Hepatocyte (in vitro differentiated cells): ENCODE measurements around the gene TOP3A. TPM values are rescaled to one million over a fixed set of nuclear protein-coding genes. Genes with fewer than 3 reads are reported as not detected.

ENCODE experiments used
- DNase-seq: peaks from one replicate; pipeline ENCODE4 v3.0.0-alpha.2; 2016; ENCODE audit warnings: low spot score
- H2AFZ ChIP-seq: fragments of 200-600 bp; sonication (generic); 2 replicates; pipeline ENCODE4 v1.6.0; 2016; ENCODE audit warnings: antibody characterized with exemption, mild to moderate bottlenecking
- H3K27ac ChIP-seq: fragments of 200-600 bp; sonication (generic); 2 replicates; pipeline ENCODE4 v1.5.1; 2016; ENCODE audit warnings: mild to moderate bottlenecking
- H3K27me3 ChIP-seq: fragments of 200-600 bp; sonication (generic); 2 replicates; pipeline ENCODE4 v1.6.1; 2016
- H3K36me3 ChIP-seq: fragments of 200-600 bp; sonication (generic); replicated peaks from 2 replicates; pipeline ENCODE4 v1.5.1; 2016; ENCODE audit warnings: low read depth; ENCODE audit not compliant: insufficient read depth
- H3K4me1 ChIP-seq: fragments of 200-600 bp; sonication (generic); 2 replicates; pipeline ENCODE4 v1.5.1; 2016; ENCODE audit warnings: mild to moderate bottlenecking, moderate library complexity; ENCODE audit not compliant: insufficient read depth
- H3K4me2 ChIP-seq: fragments of 200-600 bp; sonication (generic); 2 replicates; pipeline ENCODE4 v1.6.0; 2016
- H3K4me3 ChIP-seq: fragments of 200-600 bp; sonication (generic); 2 replicates; pipeline ENCODE4 v1.5.1; 2016; ENCODE audit warnings: mild to moderate bottlenecking
- H3K79me2 ChIP-seq: fragments of 200-600 bp; sonication (generic); 2 replicates; pipeline ENCODE4 v1.6.0; 2017; ENCODE audit warnings: mild to moderate bottlenecking
- H3K9me2 ChIP-seq: fragments of 200-600 bp; sonication (generic); replicated peaks from 2 replicates; pipeline ENCODE4 v1.6.0; 2017; ENCODE audit warnings: mild to moderate bottlenecking; ENCODE audit not compliant: insufficient read depth
- H3K9me3 ChIP-seq: fragments of 200-600 bp; sonication (generic); 2 replicates; pipeline ENCODE4 v1.5.1; 2016; ENCODE audit warnings: low read depth, mild to moderate bottlenecking
- H4K20me1 ChIP-seq: fragments of 200-600 bp; sonication (generic); 2 replicates; pipeline ENCODE4 v1.6.0; 2016; ENCODE audit warnings: mild to moderate bottlenecking; ENCODE audit not compliant: insufficient read depth, poor library complexity, severe bottlenecking
- CTCF ChIP-seq: fragments of 200-600 bp; sonication (generic); IDR thresholded peaks from 2 replicates; pipeline ENCODE4 v1.5.1; 2016; ENCODE audit warnings: antibody characterized with exemption, mild to moderate bottlenecking; ENCODE audit not compliant: poor library complexity
- EZH2 ChIP-seq: fragments of 200-600 bp; sonication (generic); IDR thresholded peaks from 2 replicates; pipeline ENCODE4 v1.6.1; 2016; ENCODE audit warnings: antibody characterized with exemption, mild to moderate bottlenecking, borderline replicate concordance
- EZH2phosphoT487 ChIP-seq: fragments of 200-600 bp; sonication (generic); IDR thresholded peaks from one replicate; pipeline ENCODE4 v1.6.1; 2018; ENCODE audit warnings: antibody characterized with exemption, mild to moderate bottlenecking, low read depth, moderate library complexity; ENCODE audit not compliant: unreplicated experiment, severe bottlenecking
- WGBS: methylation state at CpG from one replicate; pipeline ENCODE4 v1.1.6; 2016; ENCODE audit warnings: low lambda C conversion rate; ENCODE audit errors: missing lambda C conversion rate; 5-methylcytosine and 5-hydroxymethylcytosine counted together
- polyA plus RNA-seq: library from polyadenylated mRNA; unstranded; fragments of >200 nt; fragmentation: Nextera tagmentation; extraction: Ambion mirVana; gene quantifications from 2 replicates; pipeline ENCODE4 v1.2.1, GENCODE V29; 2016
- total RNA-seq: library from RNA; depleted of rRNA; stranded (reverse); fragments of >200 nt; gene quantifications from 2 replicates; pipeline ENCODE4 v1.2.3, GENCODE V29; 2014

Gene TOP3A
- total and polyA plus RNA-seq, 2 experiments from 2014 or later = 15.5 to 24.3 TPM

- no peak overlapping the region for H3K4me3 ChIP-seq
- H3K9me3 ChIP-seq = no peaks in the 10 kb centered on the region
- peak overlapping the region; percentile 96 for H3K4me2 ChIP-seq
- H3K9me2 ChIP-seq = no peaks in the 10 kb centered on the region
- no peaks in the 10 kb centered on the region for H3K27me3 ChIP-seq
- H3K27ac ChIP-seq = peak overlapping the region; percentile 95
- H3K36me3 ChIP-seq = no peaks in the 10 kb centered on the region
- peaks cover 24% of the 10 kb centered on the region for H3K4me1 ChIP-seq
- WGBS = 88% methylated on average over 2 of the region's 2 CpGs
- DNase-seq = no peak
- H4K20me1 ChIP-seq = peaks cover 6% of the 10 kb centered on the region
- TF ChIP-seq EZH2 (no peak), CTCF (no peak), EZH2phosphoT487 (no peak)
- H3K79me2 ChIP-seq = peaks cover 35% of the 10 kb centered on the region
- no peak overlapping the region for H2AFZ ChIP-seq
Observed at GRCh38 chr17:18262111-18262510, 52.7 kb downstream of the TOP3A start.

GRCh38 chr17:18261659-18262058 is 53.1 kb downstream of the TOP3A start:
- DNase-seq = no peak
- H4K20me1 ChIP-seq = peaks cover 10% of the 10 kb centered on the region
- peaks cover 28% of the 10 kb centered on the region for H3K4me1 ChIP-seq
- peaks cover 39% of the 10 kb centered on the region for H3K79me2 ChIP-seq
- WGBS = 93% methylated on average over 3 of the region's 3 CpGs
- H3K9me2 ChIP-seq = no peaks in the 10 kb centered on the region
- H3K9me3 ChIP-seq = no peaks in the 10 kb centered on the region
- no peaks in the 10 kb centered on the region for H3K27me3 ChIP-seq
- no peaks in the 10 kb centered on the region for H3K36me3 ChIP-seq
- TF ChIP-seq EZH2 (no peak), EZH2phosphoT487 (no peak), CTCF (no peak)
- peak overlapping the region; percentile 96 for H3K4me2 ChIP-seq
- peak overlapping the region; percentile 73 for H3K4me3 ChIP-seq
- no peak overlapping the region for H2AFZ ChIP-seq
- peak overlapping the region; percentile 95 for H3K27ac ChIP-seq

GRCh38 chr17:18261146-18261515 is 53.7 kb downstream of the TOP3A start:
- peak overlapping the region; percentile 92 for H2AFZ ChIP-seq
- H3K27ac ChIP-seq = peak overlapping the region; percentile 95
- no peaks in the 10 kb centered on the region for H3K9me2 ChIP-seq
- peak; percentile 83 for DNase-seq
- H3K4me1 ChIP-seq = peaks cover 29% of the 10 kb centered on the region
- 5% methylated on average over 16 of the region's 16 CpGs for WGBS
- TF ChIP-seq CTCF (no peak), EZH2phosphoT487 (no peak), EZH2 (no peak)
- H4K20me1 ChIP-seq = peaks cover 14% of the 10 kb centered on the region
- H3K4me2 ChIP-seq = peak overlapping the region; percentile 96
- peaks cover 45% of the 10 kb centered on the region for H3K79me2 ChIP-seq
- H3K36me3 ChIP-seq = no peaks in the 10 kb centered on the region
- H3K4me3 ChIP-seq = peak overlapping the region; percentile 73
- no peaks in the 10 kb centered on the region for H3K27me3 ChIP-seq
- no peaks in the 10 kb centered on the region for H3K9me3 ChIP-seq
